GM12892 (cell line): ENCODE measurements around the gene NIPAL4.

Source experiments
- POLR2A ChIP-seq: IDR thresholded peaks from 2 replicates; pipeline ENCODE4 v1.6.1; 2011; ENCODE audit warnings: low read depth, low read length, control low read depth
- POLR2AphosphoS5 ChIP-seq: IDR thresholded peaks from 2 replicates; pipeline ENCODE4 v1.6.1; 2011; ENCODE audit warnings: low read depth, low read length, control low read depth

DNA sequence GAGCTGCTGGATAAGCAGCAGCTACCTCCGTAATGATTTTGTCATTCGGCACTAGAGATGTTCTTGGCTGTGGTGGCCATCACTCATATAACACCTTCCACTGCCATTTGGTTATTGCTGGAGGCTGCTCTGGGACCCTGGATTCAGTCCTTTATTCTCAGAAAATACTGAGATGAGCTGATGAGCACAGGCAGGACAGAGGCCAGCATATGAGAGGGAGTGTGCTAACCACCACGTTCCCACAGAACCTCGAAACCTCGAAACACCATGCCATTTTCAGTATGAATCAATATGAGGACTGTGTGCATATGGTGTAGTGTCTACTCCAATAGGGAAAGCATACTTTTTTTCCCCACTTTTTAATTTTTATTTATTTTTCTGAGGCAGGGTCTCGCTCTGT lies 59.0 kb downstream of the NIPAL4 start:
- no peak for TF ChIP-seq POLR2A
- no peak for TF ChIP-seq POLR2AphosphoS5
